Type B pancreatic cell (in vitro differentiated cells): ENCODE measurements around the gene OTULINL. TPM values are rescaled to one million over a fixed set of nuclear protein-coding genes. Genes with fewer than 3 reads are reported as not detected.

Experiments used
- DNase-seq: peaks from one replicate; pipeline ENCODE4 v3.0.0; 2021; ENCODE audit warnings: mixed read lengths; ENCODE audit not compliant: unreplicated experiment; ENCODE audit errors: extremely low spot score
- H3K27ac Mint-ChIP-seq: 2 replicates; pipeline ENCODE4 v1.8.0; 2021; ENCODE audit warnings: mild to moderate bottlenecking, mixed read lengths
- H3K27me3 Mint-ChIP-seq: 2 replicates; pipeline ENCODE4 v1.8.0; 2021; ENCODE audit warnings: mixed read lengths
- H3K36me3 Mint-ChIP-seq: 2 replicates; pipeline ENCODE4 v1.8.0; 2021; ENCODE audit warnings: mixed read lengths
- H3K4me1 Mint-ChIP-seq: one replicate; pipeline ENCODE4 v1.8.0; 2021; ENCODE audit warnings: mixed read lengths; ENCODE audit not compliant: unreplicated experiment
- H3K4me3 Mint-ChIP-seq: 2 replicates; pipeline ENCODE4 v1.8.0; 2021; ENCODE audit warnings: mild to moderate bottlenecking, mixed read lengths
- H3K9me3 Mint-ChIP-seq: 2 replicates; pipeline ENCODE4 v1.8.0; 2021; ENCODE audit warnings: mixed read lengths
- CTCF ChIP-seq: fragments of 200-600 bp; sonication (generic); conservative IDR thresholded peaks from 2 replicates; pipeline ENCODE4 v1.5.0; 2021; ENCODE audit warnings: antibody characterized with exemption, mild to moderate bottlenecking
- total RNA-seq: library from RNA; stranded (reverse); gene quantifications from 2 replicates; pipeline ENCODE4 v1.2.1, GENCODE V29; 2021; ENCODE audit warnings: low replicate concordance

The OTULINL gene
- total RNA-seq, 1 donor from 2014 or later = 7.1 TPM

GRCh38 chr5:14655146-14655741 is 73.7 kb downstream of the OTULINL start:
- no peaks in the 10 kb centered on the region for H3K9me3 Mint-ChIP-seq
- no peak for DNase-seq
- H3K27me3 Mint-ChIP-seq = peaks cover 11% of the 10 kb centered on the region
- no peak for TF ChIP-seq CTCF
- no peaks in the 10 kb centered on the region for H3K4me1 Mint-ChIP-seq
- H3K36me3 Mint-ChIP-seq = no peaks in the 10 kb centered on the region
- no peak overlapping the region for H3K4me3 Mint-ChIP-seq
- H3K27ac Mint-ChIP-seq = no peak overlapping the region

GRCh38 chr5:14656898-14657297 is 75.3 kb downstream of the OTULINL start:
- Mint-ChIP-seq H3K27ac (no peak overlapping the region), H3K9me3 (no peaks in the 10 kb centered on the region), H3K4me1 (no peaks in the 10 kb centered on the region), H3K4me3 (no peak overlapping the region), H3K27me3 (peaks cover 3% of the 10 kb centered on the region), H3K36me3 (no peaks in the 10 kb centered on the region)
- DNase-seq = no peak
- TF ChIP-seq CTCF = no peak

- TF ChIP-seq CTCF = no peak
Observed at GRCh38 chr5:14659821-14660607, 78.4 kb downstream of the OTULINL start.

GRCh38 chr5:14660833-14661232 is 79.2 kb downstream of the OTULINL start:
- TF ChIP-seq CTCF = no peak

More at GRCh38 chr5:14659821-14660607, 78.4 kb downstream of the OTULINL start:
- Mint-ChIP-seq H3K36me3 (peaks cover 5% of the 10 kb centered on the region), H3K27me3 (no peaks in the 10 kb centered on the region), H3K4me3 (no peak overlapping the region), H3K27ac (no peak overlapping the region), H3K9me3 (no peaks in the 10 kb centered on the region), H3K4me1 (peaks cover 6% of the 10 kb centered on the region)
- no peak for DNase-seq

More at GRCh38 chr5:14660833-14661232, 79.2 kb downstream of the OTULINL start:
- Mint-ChIP-seq H3K27ac (no peak overlapping the region), H3K27me3 (no peaks in the 10 kb centered on the region), H3K4me3 (no peak overlapping the region), H3K9me3 (no peaks in the 10 kb centered on the region), H3K36me3 (peaks cover 5% of the 10 kb centered on the region), H3K4me1 (peaks cover 13% of the 10 kb centered on the region)
- no peak for DNase-seq

Other genes starting within 250 kb of the OTULINL start
- gene OTULIN, start 82.9 kb downstream of the OTULINL start, total RNA-seq = 24.4 and 31.1 TPM in 2 replicates